Measurements from ENCODE around the gene HS6ST1.
"Not testable (repeated sequence)": the region's sequence is repeated elsewhere in the genome, so short reads cannot be mapped to it uniquely, and the experiment has no call there.

HS6ST1 gene

DNA sequence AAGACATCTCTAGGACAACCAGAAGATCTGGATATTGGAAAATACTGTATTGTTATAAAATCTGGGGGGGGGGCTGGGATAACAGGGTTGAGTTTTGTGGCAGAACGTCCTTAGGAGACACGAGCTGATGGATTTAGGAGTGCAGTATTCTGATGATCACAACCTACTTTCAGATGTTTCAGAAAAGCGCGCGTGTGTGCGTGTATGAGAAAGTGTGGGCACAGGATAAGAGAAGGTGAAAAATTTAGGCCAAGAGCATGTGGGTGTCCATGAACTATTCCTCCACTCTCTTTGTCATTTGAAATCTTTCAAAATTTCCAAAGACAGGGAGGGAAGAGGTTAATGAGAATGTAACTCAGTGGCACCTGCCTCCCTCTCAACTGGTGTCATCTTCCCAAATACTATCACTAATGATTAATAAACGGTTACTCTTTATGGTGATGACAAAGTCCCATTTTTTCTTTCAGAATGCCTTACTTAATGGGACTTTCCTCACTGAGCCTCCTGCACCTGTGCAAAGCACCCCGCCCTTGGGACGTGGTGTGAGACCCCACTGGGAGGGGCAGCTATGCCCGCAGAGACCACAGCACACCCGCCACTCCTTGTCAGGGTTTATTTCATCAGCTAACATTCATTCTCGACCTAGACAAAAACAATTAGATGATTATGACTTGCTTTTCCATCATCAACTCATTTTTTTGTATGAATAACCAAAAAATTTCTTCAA lies 53.6 kb downstream of the HS6ST1 start:
- DNase-seq, result no peak

GRCh38 chr2:128263902-128264331 lies 54.8 kb downstream of the HS6ST1 start:
- no peak for DNase-seq

DNA sequence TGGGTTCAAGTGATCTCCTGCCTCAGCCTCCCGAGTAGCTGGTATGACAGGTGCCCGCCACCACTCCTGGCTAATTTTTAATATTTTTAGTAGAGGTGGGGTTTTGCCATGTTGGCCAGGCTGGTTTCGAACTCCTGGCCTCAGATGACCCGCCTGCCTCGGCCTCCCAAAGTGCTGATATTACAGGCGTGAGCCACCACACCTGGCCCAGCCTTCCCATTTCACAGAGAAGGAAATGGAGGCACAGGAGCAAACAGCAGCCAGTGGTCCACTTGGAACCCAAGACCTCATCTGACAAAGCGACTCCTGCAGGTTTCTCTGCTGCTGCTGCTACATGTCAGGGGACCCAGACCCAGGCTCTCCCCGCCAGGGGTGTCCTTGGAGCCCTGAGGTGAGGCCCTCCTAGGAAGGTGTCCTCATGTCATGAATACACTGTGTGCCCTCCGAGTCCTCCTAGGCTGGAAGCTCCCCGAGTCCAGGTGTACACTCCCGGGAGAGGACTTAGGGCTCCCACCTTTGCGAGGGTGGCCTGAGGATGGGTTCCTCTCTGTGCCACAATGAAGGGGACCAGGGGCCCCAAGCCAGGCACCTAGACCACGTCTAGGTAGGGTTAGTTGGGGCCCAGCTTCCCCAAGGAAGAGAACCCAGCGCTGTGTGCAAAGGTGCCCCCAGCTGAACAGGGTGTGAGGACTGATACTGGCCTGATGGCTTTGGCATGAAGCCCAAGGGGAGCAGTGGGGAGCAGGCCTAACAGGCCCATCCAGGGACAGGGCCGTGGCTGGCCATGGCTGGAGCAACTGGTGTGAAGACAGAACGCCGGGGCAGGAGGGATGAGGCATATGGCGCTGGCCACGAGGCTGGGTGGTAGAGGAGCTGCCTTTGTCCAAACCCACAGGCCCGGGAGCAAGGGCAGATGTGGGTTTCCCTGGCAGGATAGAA lies 56.1 kb downstream of the HS6ST1 start:
- no peak for DNase-seq

GRCh38 chr2:128261245-128262128 lies 57.2 kb downstream of the HS6ST1 start:
- no peak for DNase-seq

GRCh38 chr2:128260239-128261138 lies 58.2 kb downstream of the HS6ST1 start:
- DNase-seq, result no peak

- no peak for DNase-seq
These were observed 59.1 kb downstream of the HS6ST1 start for GRCh38 chr2:128259585-128259984.

DNA sequence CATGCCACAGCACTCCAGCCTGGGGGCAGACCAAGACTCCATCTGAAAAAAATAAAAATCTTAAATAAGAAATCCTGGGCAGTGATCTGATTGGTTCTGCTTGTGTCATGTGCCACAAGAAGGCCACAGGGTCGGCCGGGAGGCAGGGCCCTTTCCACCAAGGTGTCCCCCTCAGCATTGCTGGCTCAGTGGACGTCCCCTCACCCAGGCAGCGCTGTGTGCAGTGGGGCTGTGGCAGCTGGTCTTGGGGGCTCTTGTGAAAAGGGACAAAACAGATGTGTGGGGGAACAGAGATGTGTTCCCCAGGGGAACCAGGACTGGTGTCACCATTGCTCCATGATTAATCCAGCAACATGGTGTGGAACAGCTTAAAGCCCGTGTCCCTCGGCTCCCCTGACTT lies 60.5 kb downstream of the HS6ST1 start:
- DNase-seq, result no peak

GRCh38 chr2:128252501-128252900 lies 66.2 kb downstream of the HS6ST1 start:
- DNase-seq, result no peak

- not testable (repeated sequence) for DNase-seq
These were observed 66.6 kb downstream of the HS6ST1 start for GRCh38 chr2:128252086-128252485.

DNA sequence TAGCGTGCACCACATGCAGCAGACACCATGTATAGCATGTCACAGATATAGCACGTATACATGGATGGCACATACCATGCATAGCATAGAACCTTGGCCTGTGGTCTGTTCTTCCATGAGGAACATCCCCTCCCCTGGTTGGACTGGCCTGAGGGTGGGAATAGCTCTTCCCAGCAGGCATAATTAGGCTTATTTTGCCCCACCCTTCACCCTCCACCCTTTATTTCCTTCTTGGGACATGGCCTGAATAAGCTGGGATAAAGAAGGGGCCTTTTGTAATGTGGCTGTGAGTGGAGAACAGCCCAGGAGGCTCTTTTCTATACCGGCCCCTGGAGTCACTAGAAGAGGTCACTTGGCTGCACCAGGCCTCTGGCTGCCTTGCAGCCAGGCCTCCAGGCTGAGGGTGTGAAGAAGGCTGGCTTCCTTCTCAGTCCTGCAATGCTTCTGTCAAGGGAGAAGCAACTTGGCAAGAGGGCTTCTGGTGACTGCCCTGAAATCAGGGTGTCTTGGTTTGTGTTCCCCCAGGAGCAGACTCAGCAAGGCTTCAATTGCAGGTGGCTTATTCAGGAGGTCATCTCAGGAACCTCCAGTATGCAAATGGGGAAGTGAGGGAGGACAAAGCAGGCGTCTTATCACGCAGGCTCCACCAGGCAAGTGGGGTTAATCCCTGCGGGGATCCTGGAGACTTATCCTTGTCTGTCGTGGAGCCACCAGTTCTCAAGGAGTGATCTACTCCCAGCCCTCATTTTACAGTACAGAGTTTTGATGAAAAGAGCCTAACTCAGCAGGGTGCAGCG lies 68.2 kb downstream of the HS6ST1 start:
- DNase-seq, result no peak

- DNase-seq, result no peak
These were observed 69.1 kb downstream of the HS6ST1 start for GRCh38 chr2:128249555-128249954.

DNA sequence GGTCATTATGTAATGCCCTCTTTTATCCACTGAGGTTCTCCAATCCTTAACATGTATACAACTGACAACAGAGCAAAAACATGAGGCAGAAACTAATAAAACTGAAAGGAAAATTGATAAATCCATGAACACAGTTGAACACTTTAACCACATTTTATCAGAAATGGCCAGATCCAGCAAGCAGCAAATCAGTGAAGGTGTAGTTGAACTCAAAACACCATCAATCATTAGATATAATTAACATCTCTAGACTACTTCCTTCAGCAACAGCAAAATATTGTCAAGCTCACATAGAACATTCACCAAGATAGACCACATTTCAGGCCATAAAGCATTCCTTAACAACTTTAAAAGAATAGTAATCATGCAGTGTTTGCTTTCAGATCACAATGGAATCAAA lies 72.9 kb downstream of the HS6ST1 start:
- no peak for DNase-seq

- no peak for DNase-seq
These were observed 76.8 kb downstream of the HS6ST1 start for GRCh38 chr2:128241896-128242295.

DNA sequence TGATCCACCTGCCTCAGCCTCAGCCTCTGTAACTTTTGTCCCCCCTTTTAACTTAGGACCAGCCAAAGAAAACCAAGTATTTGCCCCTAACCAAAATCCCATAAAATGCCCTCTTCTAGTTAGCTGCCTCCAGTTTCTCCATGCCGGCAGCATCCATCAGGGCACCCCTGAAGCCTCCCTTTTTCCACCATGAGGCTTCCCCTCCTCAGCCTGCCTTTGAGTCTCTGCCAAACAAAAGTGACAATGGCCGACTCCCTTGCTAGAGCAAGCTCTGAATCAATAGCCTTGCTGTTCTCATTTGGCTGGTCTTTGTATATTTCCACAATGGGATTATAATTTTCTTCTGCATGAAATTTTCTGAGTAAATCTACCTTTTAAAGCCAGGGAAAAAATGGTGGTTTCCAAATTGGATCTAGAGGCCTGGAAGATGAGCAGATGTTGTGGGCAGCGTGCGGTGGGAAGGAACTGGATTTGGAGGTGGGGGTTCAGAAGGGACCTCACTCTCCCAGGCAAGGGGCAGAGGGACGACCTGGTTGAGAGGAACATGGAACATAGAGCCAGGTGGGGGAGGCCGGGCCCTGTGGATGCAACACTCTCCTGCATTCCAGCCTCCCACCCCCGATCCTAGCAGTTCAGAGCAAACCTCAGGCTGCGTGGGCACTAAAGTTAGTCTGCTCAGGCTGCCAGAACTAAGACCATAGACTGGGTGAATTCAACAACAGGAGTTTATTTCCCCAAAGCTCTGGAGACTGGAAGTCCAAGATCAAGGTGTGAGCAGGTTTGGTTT lies 80.6 kb downstream of the HS6ST1 start:
- DNase-seq, result no peak

DNA sequence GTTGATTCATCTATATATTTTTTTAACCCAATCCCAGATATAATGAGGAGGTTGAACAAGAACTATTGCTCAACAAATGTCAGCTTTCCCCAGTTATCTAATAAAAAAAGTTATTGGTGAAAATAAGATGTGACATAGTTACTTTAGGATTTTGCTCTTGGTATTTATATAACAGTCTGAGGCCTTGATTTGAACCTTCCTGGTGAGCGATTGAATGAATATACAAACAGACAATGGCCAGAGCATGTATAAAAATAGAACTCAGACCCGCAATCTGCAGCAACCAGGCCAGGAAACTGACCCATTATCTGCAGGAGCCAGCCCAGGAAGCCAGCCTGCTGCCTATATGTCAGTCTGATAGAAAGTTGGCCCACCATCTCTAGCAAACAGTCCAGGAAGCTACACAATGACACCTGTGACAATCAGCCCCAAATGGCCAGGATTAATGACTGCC lies 81.6 kb downstream of the HS6ST1 start:
- DNase-seq, result no peak

- DNase-seq, result no peak
These were observed 82.1 kb downstream of the HS6ST1 start for GRCh38 chr2:128236491-128237035.

- no peak for DNase-seq
These were observed 83.1 kb downstream of the HS6ST1 start for GRCh38 chr2:128235581-128235980.

GRCh38 chr2:128234613-128235012 lies 84.1 kb downstream of the HS6ST1 start:
- no peak for DNase-seq

DNA sequence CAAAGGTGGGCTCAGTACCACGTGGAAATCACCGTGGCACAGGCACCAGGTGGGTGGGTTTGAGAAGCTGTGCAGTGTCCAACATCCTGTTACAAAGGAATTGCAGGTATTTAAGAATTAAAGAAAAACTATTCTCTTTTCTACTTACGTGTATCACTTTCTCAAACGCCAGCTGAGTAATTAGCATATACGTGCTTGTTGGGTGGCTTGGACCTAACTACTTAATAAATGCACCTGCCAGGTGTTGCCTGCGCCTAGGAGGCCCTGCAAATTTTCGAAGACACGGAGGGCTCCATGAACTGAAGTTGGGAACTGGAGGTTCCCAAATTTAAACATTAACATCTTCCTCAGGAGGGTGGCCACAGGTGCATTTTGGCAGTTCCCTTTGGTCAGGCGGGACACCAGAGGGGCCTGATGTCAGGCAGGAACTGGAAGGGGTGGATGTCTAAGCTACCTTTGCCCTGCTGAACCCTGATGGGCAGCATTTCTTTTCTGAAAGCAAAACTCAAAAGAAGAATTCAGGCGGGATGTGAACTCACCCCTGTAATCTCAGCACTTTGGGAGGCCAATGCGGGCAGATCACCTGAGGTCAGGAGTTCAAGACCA lies 84.8 kb downstream of the HS6ST1 start:
- DNase-seq, result no peak
